GM19023 (cell line): Measurements from ENCODE around the gene IL36G.

Experiments used
- ATAC-seq: cut with Tn5 transposase; IDR thresholded peaks from one replicate; pipeline ENCODE4 v1.9.1; 2021; ENCODE audit warnings: mild to moderate bottlenecking, moderate library complexity; ENCODE audit not compliant: unreplicated experiment

The IL36G gene

DNA sequence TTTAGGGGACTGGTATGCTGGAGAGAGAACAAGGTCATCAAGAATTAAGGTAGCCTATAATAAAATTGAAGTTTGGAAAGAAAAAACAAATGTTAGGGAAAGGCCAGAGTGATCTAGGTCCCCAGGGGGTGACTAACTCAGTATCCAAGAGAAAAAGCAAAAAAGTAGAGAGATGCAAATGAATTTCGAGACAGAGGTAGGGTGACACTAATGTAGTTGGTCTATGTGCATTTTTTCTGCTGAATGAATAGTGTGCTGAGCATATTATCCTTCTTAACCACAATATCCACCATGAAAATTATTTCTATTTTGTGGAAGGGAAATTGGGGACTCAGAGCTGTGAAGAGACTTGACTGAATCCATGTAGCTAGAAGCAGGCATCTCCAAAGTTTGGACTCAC lies 37.2 kb downstream of the IL36G start:
- no peak for ATAC-seq

DNA sequence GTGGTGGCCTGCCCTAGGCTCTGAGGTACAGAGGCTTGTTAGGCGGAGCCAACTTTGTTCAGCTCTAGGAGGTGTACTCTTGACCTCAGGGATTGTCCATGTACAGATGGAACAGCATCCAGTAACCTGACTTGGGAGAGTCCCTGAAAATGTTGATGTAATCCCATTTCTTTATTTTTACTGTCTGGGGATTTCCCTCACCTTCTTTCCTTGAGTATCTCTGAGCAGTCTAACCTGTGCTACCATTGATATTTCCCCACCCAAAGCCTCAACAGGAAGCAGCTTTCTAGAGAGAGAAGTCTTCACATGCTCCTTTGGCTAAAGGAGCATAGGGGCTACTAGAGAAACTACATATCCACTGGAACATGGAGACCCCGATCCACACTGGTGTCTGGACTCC lies 37.8 kb downstream of the IL36G start:
- ATAC-seq: no peak

DNA sequence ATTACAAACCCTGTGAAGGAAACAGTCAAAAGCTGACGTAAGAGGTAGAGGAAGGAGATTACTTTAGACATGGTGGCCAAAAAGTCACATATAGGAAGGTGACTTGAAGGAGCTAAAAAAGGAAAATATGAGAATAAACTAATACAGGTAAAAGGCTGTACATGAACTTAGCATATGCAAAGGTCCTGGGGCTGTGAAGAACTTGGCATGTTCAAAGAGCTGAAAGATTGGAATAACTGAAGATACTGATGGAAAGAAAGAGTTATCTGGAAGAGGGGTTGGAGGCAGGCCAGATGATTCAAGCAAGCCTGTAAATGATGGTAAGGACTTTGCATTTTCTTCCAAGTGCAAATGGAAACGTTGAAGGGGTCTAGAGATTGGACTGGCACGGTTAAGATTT lies 40.7 kb downstream of the IL36G start:
- no peak for ATAC-seq

DNA sequence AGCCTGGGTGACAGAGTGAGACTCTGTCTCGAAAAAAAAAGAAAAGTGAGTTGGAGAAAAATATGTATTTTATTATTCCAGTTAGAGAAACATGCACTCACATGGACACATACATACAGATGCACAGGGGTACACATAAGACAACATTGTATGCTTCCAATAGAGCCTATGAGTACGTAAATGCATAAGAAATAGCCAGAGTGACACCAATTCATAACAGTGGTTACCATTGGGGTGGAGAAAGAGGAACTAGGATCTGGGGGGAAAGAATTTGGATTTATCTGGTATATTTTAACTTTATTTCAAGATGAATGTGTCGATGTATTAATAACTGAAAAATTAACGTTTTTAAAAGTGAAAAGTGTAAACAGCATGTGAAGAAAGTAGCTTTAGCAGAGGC lies 43.5 kb downstream of the IL36G start:
- ATAC-seq: no peak

DNA sequence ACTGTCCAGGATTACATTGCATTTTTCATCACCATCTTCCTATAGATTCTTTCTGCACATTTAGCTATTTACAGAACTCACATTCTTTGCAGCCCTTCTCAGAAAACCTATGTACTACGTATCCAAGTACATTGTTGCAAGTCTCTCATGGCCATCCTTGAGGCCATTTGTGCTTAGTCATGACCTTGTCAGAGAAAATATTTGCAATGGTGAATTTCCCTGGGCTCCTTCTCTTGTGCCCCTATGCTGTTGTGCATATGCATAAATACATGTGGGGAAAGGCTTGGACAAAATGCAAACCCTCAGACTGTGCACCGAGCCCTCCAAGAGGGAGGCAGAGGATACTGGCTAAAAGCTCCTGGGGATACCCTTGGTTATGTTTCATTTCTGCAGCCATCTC lies 47.0 kb downstream of the IL36G start:
- ATAC-seq: no peak

DNA sequence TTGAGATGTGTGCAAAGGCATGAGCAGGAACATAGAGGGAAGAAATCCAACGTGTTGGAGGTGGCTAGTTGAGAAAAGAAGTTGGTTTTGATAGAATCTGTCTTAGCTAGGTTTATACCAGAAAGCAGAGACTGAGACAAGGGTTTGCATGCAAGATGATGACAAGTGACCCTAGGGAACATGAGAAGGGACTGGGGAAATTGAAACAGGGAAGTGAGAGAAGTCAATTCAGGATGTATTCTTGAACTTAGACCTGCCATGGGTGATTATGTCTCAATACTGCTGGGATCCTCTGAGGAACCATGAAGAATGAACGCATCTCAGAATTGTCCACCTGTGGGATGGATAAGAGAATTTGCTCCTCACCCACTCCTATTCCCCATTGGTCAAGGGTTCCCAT lies 47.9 kb downstream of the IL36G start:
- ATAC-seq: no peak

DNA sequence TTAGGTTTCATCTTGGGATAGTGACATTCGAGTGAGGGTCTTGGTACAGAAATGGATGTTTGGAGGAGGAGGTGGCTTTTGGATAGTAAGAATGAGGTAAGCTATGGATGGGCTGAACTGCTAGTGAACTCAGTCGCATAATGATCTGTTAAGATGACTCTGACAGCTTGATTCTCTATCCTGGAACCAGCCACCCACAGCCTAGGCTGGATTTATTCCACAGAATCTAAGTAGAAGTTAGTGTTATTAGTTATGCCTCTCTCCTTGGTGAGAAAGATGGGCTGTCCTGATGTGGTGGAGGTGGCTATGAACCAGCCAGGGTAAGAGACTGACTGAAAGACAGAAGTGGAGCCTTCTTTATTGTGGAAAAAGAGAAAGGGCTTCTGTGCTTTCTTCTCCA lies 49.9 kb downstream of the IL36G start:
- ATAC-seq: no peak

DNA sequence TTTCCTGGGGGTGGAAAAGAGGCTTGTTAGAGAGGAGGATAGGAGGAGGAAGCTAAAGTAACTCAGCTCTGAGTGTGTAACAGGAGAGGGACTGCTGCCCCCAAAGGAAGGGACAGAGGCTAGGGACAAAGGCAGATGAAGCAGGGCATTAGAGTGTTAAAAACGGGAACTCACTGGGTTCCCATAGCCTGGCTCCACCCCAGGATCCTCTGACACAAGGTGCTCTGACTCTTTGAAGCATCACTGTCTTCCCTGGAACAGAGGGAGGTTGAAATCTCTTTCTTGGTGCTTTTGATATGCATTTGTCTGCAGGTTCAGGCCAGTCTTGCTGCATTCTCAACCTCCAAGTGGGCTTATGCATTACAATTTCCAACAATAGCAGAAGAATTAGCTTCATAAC lies 50.3 kb downstream of the IL36G start:
- no peak for ATAC-seq

DNA sequence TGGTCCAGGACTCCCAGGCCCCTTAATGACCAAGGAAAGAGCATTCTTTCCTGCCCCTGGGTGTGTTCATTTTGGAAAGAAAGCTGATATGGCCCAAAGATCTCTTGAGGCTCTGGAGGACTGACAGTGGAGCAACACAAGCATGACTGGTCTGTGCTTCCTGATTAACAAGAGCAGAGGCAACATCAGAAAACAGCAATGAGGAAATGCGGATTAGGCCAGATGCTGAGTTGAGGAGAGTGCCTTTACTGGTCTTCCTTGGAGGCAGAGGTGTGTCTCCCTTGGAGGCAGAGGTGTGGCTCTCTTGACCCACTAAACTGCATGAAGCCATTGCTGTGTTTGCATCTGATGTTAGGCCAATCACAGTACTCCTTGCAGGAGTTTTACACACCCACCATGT lies 54.9 kb downstream of the IL36G start:
- no peak for ATAC-seq

DNA sequence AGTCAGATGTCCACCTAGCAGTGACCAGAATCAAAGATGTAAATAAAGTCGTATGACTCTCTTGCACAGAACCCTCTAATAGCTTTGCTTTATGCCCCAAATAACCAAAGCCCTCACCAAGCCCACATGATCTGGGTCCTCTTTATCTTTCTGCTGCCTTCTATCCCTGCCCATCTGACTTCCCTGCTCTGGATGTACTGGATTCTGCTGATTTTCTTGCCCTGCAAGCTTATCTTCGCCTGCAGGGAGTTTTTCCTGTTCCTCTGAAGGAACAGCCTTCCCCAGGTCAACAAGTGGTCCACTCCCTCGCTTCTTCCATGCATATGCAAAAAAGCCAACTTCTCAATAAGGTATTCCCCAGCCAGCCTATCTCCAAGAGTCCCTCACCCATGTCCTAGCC lies 56.2 kb downstream of the IL36G start:
- no peak for ATAC-seq
